Measurements from ENCODE around the gene EMP3. TPM values are rescaled to one million over a fixed set of nuclear protein-coding genes. Genes with fewer than 3 reads are reported as not detected.

The EMP3 gene
- 3.1 TPM for total RNA-seq

GRCh38 chr19:48325265-48325910 is at the start of gene EMP3:
Gene EMP3 (plus strand): TSS chr19:48325552. CDS start chr19:48326845, 1,293 bp downstream.

GRCh38 chr19:48363810-48364597 is 38.7 kb downstream of the EMP3 start, which contains the start of the genes SYNGR4 and TMEM143:
Gene SYNGR4 (plus strand): TSS chr19:48364367. CDS start chr19:48365843, 1,476 bp downstream.
Gene TMEM143 (minus strand): TSS chr19:48363940. CDS start chr19:48363920, 20 bp downstream.

Other genes starting within 250 kb of the EMP3 start
- 9.1 TPM for gene PLA2G4C, start 214.7 kb upstream of the EMP3 start, total RNA-seq
- gene LIG1, start 155.2 kb upstream of the EMP3 start, total RNA-seq: 46.3 TPM
- 5.3 TPM for gene ZSWIM9, start 154.9 kb upstream of the EMP3 start, total RNA-seq
- 38.8 TPM for gene CARD8, start 69.6 kb upstream of the EMP3 start, total RNA-seq
- gene ZNF114, start 55.5 kb upstream of the EMP3 start, total RNA-seq: 5.0 TPM
- 2.8 TPM for gene TMEM143, start 38.4 kb downstream of the EMP3 start, total RNA-seq
- gene SYNGR4, start 38.8 kb downstream of the EMP3 start, total RNA-seq: not detected
- 25.4 TPM for gene KDELR1, start 66.0 kb downstream of the EMP3 start, total RNA-seq
- gene GRIN2D, start 68.1 kb downstream of the EMP3 start, total RNA-seq: 4.1 TPM
- 8.1 TPM for gene GRWD1, start 120.4 kb downstream of the EMP3 start, total RNA-seq
- 1.6 TPM for gene KCNJ14, start 130.0 kb downstream of the EMP3 start, total RNA-seq
- gene CYTH2, start 143.8 kb downstream of the EMP3 start, total RNA-seq: 77.0 TPM
- 16.6 TPM for gene LMTK3, start 186.3 kb downstream of the EMP3 start, total RNA-seq
- not detected for gene SULT2B1, start 226.6 kb downstream of the EMP3 start, total RNA-seq